Glutamatergic neuron (in vitro differentiated cells): ENCODE results near the gene COL25A1. TPM values are rescaled to one million over a fixed set of nuclear protein-coding genes. Genes with fewer than 3 reads are reported as not detected.

ENCODE experiments used
- DNase-seq: peaks from one replicate; pipeline ENCODE4 v3.0.0; 2022
- H3K27ac Mint-ChIP-seq: one replicate; pipeline ENCODE4 v1.8.0; 2020; ENCODE audit warnings: mild to moderate bottlenecking, mixed read lengths, inconsistent platforms; ENCODE audit not compliant: unreplicated experiment
- H3K27me3 Mint-ChIP-seq: one replicate; pipeline ENCODE4 v1.8.0; 2020; ENCODE audit warnings: mild to moderate bottlenecking, moderate library complexity, mixed read lengths, inconsistent platforms; ENCODE audit not compliant: unreplicated experiment
- H3K36me3 Mint-ChIP-seq: one replicate; pipeline ENCODE4 v1.8.0; 2020; ENCODE audit warnings: mild to moderate bottlenecking, mixed read lengths, inconsistent platforms; ENCODE audit not compliant: unreplicated experiment
- H3K4me1 Mint-ChIP-seq: one replicate; pipeline ENCODE4 v1.8.0; 2020; ENCODE audit warnings: mild to moderate bottlenecking, low read depth, mixed read lengths, inconsistent platforms; ENCODE audit not compliant: unreplicated experiment
- H3K4me3 Mint-ChIP-seq: one replicate; pipeline ENCODE4 v1.8.0; 2020; ENCODE audit warnings: mild to moderate bottlenecking, mixed read lengths, inconsistent platforms; ENCODE audit not compliant: unreplicated experiment
- H3K9me3 Mint-ChIP-seq: one replicate; pipeline ENCODE4 v1.8.0; 2020; ENCODE audit warnings: mild to moderate bottlenecking, moderate library complexity, mixed read lengths, inconsistent platforms; ENCODE audit not compliant: unreplicated experiment
- total RNA-seq: library from RNA; stranded (reverse); fragmentation: NEBNext Ultra II Directional; extraction: Animal tissue kit (Norgen Biotek cat#: 25700); gene quantifications from one replicate; pipeline ENCODE4 v1.2.1, GENCODE V29; 2021; ENCODE audit not compliant: unreplicated experiment
- TF ChIP-seq, protein P1 (sequence below): fragments of 200-600 bp; sonication (generic); IDR thresholded peaks from one replicate; pipeline ENCODE4 v1.5.0; 2021; ENCODE audit not compliant: partially characterized antibody, unreplicated experiment

Gene COL25A1
- total RNA-seq, 1 donor from 2014 or later = 1.1 TPM

DNA sequence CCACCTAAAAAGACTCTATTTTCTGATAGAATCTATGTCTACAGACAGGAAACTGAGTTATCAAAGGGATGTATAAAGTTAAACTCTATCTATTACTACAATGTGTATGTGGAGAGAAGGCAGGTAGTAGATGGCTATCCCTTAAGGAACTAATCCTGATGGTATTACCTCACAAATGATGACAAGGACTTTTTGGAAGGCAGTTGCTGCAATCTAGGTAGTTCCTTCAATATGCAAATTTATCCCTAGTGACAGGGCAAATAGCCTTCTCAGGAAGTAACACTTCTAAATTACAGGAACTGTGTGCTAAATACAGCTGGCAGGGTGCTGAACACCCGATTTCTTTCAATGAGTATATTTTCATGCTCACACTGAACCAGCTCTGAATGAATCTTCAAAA lies 177.4 kb downstream of the COL25A1 start:
- no peaks in the 10 kb centered on the region for H3K27me3 Mint-ChIP-seq
- no peaks in the 10 kb centered on the region for H3K36me3 Mint-ChIP-seq
- TF ChIP-seq, protein P1, sequence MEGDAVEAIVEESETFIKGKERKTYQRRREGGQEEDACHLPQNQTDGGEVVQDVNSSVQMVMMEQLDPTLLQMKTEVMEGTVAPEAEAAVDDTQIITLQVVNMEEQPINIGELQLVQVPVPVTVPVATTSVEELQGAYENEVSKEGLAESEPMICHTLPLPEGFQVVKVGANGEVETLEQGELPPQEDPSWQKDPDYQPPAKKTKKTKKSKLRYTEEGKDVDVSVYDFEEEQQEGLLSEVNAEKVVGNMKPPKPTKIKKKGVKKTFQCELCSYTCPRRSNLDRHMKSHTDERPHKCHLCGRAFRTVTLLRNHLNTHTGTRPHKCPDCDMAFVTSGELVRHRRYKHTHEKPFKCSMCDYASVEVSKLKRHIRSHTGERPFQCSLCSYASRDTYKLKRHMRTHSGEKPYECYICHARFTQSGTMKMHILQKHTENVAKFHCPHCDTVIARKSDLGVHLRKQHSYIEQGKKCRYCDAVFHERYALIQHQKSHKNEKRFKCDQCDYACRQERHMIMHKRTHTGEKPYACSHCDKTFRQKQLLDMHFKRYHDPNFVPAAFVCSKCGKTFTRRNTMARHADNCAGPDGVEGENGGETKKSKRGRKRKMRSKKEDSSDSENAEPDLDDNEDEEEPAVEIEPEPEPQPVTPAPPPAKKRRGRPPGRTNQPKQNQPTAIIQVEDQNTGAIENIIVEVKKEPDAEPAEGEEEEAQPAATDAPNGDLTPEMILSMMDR = no peak
- H3K4me3 Mint-ChIP-seq = no peak overlapping the region
- DNase-seq = no peak
- peaks cover under 1% of the 10 kb centered on the region for H3K9me3 Mint-ChIP-seq
- no peak overlapping the region for H3K27ac Mint-ChIP-seq
- no peaks in the 10 kb centered on the region for H3K4me1 Mint-ChIP-seq

DNA sequence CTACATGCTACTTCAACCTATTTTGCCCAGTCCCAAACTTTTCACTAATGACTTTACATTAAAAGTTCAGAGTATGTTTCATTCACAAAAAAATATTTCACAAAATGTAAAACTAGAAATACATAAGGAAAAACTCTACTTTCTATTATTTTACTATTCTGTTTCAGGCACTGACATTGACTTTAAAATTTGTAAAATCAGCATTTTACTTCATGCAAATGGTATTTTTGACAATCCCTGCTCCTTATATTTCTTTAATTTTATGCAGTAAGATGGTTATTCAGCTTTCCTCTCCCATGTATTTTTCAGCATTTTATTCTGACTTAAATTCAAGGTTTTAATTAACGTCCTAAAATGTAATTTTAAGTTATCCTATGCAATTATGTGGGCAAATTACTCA lies 178.5 kb downstream of the COL25A1 start:
- TF ChIP-seq, protein P1 = no peak
- H3K9me3 Mint-ChIP-seq = peaks cover 1% of the 10 kb centered on the region
- no peak overlapping the region for H3K27ac Mint-ChIP-seq
- H3K36me3 Mint-ChIP-seq = no peaks in the 10 kb centered on the region
- DNase-seq = no peak
- H3K27me3 Mint-ChIP-seq = no peaks in the 10 kb centered on the region
- no peaks in the 10 kb centered on the region for H3K4me1 Mint-ChIP-seq
- H3K4me3 Mint-ChIP-seq = no peak overlapping the region

DNA sequence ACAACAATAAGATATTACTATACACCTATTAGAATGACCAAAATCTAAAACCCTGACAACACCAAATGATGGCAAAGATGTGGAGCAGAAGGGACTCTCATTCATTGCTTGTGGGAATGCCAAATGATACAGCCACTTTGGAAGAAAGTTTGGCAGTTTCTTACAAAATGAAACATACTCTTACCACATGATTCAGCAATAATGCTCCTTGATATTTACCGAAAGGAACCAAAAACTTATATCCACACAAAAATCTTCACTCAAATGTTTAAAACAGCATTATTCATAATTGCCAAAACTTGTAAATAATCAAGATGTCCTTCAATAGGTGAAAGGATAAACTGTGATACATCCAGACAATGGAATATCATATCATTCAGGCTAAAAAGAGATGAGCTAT lies 180.9 kb downstream of the COL25A1 start:
- DNase-seq = no peak
- no peak overlapping the region for H3K4me3 Mint-ChIP-seq
- no peaks in the 10 kb centered on the region for H3K27me3 Mint-ChIP-seq
- no peak overlapping the region for H3K27ac Mint-ChIP-seq
- peaks cover 1% of the 10 kb centered on the region for H3K9me3 Mint-ChIP-seq
- TF ChIP-seq, protein P1 = no peak
- H3K36me3 Mint-ChIP-seq = no peaks in the 10 kb centered on the region
- H3K4me1 Mint-ChIP-seq = no peaks in the 10 kb centered on the region

DNA sequence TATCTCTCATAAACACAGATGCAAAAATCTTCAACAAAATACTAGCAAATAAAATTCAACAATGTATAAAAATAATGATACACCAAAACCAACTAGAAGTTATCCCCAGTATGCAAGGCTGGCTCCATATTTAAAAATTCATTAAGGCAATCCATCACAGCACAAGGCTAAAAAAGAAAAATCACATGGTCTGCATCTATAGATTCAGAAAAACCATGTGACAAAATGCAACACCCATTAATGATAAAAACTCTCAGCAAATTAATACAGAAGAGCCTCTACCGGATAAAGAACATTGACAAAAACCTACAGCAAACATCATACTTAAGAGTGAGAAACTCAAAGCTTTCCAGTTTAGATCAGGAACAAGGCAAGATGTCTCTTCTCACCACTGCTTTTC lies 182.6 kb downstream of the COL25A1 start:
- Mint-ChIP-seq H3K9me3 (peaks cover 1% of the 10 kb centered on the region), H3K36me3 (no peaks in the 10 kb centered on the region), H3K27ac (no peak overlapping the region), H3K27me3 (no peaks in the 10 kb centered on the region), H3K4me3 (no peak overlapping the region), H3K4me1 (no peaks in the 10 kb centered on the region)
- DNase-seq = no peak
- TF ChIP-seq, protein P1 = no peak

DNA sequence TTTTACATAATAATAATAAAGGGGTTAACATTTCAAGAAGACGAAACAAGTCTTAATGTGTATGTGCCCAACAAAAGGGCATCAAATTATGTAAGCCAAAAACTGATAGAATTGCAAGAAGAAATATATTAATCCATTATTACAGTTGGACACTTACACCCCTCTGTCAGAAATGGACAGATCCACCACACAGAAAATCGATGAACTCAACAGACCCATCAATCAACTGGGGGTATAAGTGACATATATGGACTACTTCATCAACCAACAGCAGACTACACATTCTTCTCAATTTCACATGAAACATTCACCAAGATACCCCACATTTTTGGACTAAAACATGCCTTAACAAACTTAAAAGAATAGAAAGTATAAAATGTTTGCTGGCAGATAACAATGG lies 183.8 kb downstream of the COL25A1 start:
- H3K9me3 Mint-ChIP-seq = peaks cover 1% of the 10 kb centered on the region

More for the DNA sequence above, 183.8 kb downstream of the COL25A1 start:
- Mint-ChIP-seq H3K27ac (no peak overlapping the region), H3K27me3 (no peaks in the 10 kb centered on the region), H3K4me1 (no peaks in the 10 kb centered on the region), H3K4me3 (no peak overlapping the region), H3K36me3 (no peaks in the 10 kb centered on the region)
- TF ChIP-seq, protein P1 = no peak
- no peak for DNase-seq
